Psoas muscle (tissue), 8 donors: Measurements from ENCODE around the gene PIP5KL1. TPM values are rescaled to one million over a fixed set of nuclear protein-coding genes. Genes with fewer than 3 reads are reported as not detected.
A peak's percentile ranks its signal among the peaks of the same experiment; 100 is the strongest.
"Not testable (repeated sequence)": the region's sequence is repeated elsewhere in the genome, so short reads cannot be mapped to it uniquely, and the experiment has no call there.

Experiments used
- ATAC-seq, 4 donors: fragments of 200-7000 bp; cut with Tn5 transposase; one replicate each; pipeline ENCODE4 v1.9.1; 2020; ENCODE audit warnings: moderate library complexity in 3 of 4, mild to moderate bottlenecking in 2 of 4
- DNase-seq, 2 donors: peaks; one replicate each; pipeline ENCODE4 v3.0.0-alpha.2; 2020
- H3K27ac ChIP-seq: fragments of 200-600 bp; one replicate; pipeline ENCODE4 v1.8.0; 2022
- H3K27me3 ChIP-seq, 3 donors: fragments of 200-600 bp in 1 of 3; one replicate each; pipeline versions ENCODE4 v1.6.1 to v1.8.0; 2013 to 2022; ENCODE audit warnings: low read length in 2 of 3, mild to moderate bottlenecking in 2 of 3, moderate library complexity in 1 of 3; ENCODE audit not compliant: insufficient read depth in 3 of 3
- H3K36me3 ChIP-seq, 2 donors: fragments of 200-600 bp in 1 of 2; one replicate each; pipeline versions ENCODE4 v1.6.1 to v1.8.0; 2013 to 2022; ENCODE audit warnings: low read depth in 1 of 2, mild to moderate bottlenecking in 1 of 2, moderate library complexity in 1 of 2; ENCODE audit not compliant: insufficient read depth in 1 of 2
- H3K4me1 ChIP-seq: fragments of 200-600 bp; one replicate; pipeline ENCODE4 v1.8.0; 2022
- H3K4me3 ChIP-seq: fragments of 200-600 bp; one replicate; pipeline ENCODE4 v1.8.0; 2022; ENCODE audit warnings: mild to moderate bottlenecking
- H3K9me3 ChIP-seq: fragments of 200-600 bp; one replicate; pipeline ENCODE4 v1.8.0; 2022
- WGBS, 3 donors: extraction: QIAGEN DNeasy Blood & Tissue Kit; methylation state at CpG; one replicate each; pipeline versions ENCODE4 v1.1.6 to v1.1.7; 2013; 5-methylcytosine and 5-hydroxymethylcytosine counted together
- intact Hi-C, 2 donors: fragments of 100-400 bp; cut with DNase I; formaldehyde crosslinking; loops; one replicate each; pipeline versions ENCODE4 v1.11.0 to v1.14.2; 2022
- polyA plus RNA-seq, 3 donors: library from polyadenylated mRNA; stranded (reverse); fragments of 200-250 nt; gene quantifications; one replicate each; pipeline ENCODE4 v1.2.3, GENCODE V29; 2013
- total RNA-seq, 4 donors: library from RNA; stranded (reverse); fragmentation: NEBNext Ultra II Directional in 2 of 4; extraction: Animal tissue kit (Norgen Biotek cat#: 25700) in 2 of 4; gene quantifications; one replicate each; pipeline versions ENCODE4 v1.2.1 to v1.2.4, GENCODE V29; 2021 to 2023
- TF ChIP-seq, protein P1 (sequence below): fragments of 200-600 bp; IDR thresholded peaks from one replicate; pipeline ENCODE4 v1.8.0; 2022; ENCODE audit warnings: antibody characterized with exemption
- donor health status: healthy with polysubstance abuse.
- donor health status: DM: no; HTN: no; CAD: no; lungs with moderate emphysema.
- donor health status: Bipolar disorder and iron deficiency.
- donor health status: healthy.
- donor health status: DM: yes; HTN: yes; CAD: no.
- donor health status: DM: no; HTN: no; CAD: no.
- donor health status: DM: no; HTN: no; CAD: no.
- donor health status: DM: yes; HTN: yes; CAD: no.

PIP5KL1 gene
- total and polyA plus RNA-seq, 7 donors: 0.05 to 0.44 (median 0.26) TPM; not detected in 3

DNA sequence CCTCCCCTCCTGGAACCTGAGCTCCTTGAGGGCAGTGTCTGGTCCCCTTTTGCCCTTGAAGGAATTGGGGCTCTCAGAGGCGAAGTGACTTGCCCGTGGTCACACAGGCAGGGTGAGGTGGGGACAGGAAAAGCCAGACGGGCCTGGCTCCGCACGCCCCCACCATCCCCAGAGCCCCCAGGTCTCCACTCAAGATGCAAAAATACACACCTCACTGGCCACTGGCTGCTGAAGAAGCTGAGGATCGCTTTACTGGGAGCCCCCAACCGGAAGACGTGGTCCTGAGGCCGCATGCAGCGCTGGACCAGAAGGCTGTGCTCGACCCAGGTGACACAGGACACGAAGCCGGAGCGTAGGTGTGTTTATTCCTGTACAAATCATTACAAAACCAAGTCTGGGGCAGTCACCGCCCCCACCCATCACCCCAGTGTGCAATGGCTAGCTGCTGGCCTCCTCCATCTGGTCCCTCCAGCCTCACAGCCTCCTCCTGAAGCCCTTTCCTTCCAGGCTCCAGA is 45.5 kb downstream of the PIP5KL1 start:
- Histone ChIP-seq H3K4me1 (peaks cover 13% of the 10 kb centered on the region), H3K27me3 (no peaks in the 10 kb centered on the region), H3K36me3 (peaks cover 6 to 49% of the 10 kb centered on the region in 2 donors), H3K27ac (peak overlapping the region; percentile 36), H3K4me3 (no peak overlapping the region), H3K9me3 (no peaks in the 10 kb centered on the region)
- 68 to 76% (median 75%) methylated on average over 15 of the region's 15 CpGs for WGBS, 3 donors
- intact Hi-C loops: no loop called here
- ATAC-seq: no peak
- TF ChIP-seq, protein P1, sequence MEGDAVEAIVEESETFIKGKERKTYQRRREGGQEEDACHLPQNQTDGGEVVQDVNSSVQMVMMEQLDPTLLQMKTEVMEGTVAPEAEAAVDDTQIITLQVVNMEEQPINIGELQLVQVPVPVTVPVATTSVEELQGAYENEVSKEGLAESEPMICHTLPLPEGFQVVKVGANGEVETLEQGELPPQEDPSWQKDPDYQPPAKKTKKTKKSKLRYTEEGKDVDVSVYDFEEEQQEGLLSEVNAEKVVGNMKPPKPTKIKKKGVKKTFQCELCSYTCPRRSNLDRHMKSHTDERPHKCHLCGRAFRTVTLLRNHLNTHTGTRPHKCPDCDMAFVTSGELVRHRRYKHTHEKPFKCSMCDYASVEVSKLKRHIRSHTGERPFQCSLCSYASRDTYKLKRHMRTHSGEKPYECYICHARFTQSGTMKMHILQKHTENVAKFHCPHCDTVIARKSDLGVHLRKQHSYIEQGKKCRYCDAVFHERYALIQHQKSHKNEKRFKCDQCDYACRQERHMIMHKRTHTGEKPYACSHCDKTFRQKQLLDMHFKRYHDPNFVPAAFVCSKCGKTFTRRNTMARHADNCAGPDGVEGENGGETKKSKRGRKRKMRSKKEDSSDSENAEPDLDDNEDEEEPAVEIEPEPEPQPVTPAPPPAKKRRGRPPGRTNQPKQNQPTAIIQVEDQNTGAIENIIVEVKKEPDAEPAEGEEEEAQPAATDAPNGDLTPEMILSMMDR: no peak
- no peak for DNase-seq

DNA sequence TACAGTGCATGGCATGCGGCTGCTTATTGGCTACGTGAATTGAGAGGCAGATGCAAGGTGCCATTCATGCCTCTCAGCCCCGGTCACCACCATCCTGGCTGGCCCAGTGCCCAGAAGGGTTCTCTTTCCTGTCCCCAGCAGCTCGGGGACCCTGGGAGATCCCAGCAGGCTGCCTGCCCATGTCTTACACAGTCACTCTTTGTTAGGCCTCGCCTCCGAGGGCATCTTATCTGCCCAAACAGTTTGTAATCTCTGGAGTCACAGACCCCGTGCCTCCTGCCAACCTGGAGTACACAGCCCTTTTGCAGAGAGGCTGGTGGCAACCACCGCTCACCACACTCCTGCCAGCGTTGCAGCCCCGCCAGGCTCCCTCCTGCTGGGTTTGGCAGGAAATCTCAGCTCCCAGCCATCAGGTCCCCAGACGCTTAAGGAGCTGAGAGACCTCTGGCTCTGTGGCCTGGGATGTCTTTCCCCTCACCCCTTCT is 46.1 kb downstream of the PIP5KL1 start:
- no peak overlapping the region for H3K4me3 ChIP-seq
- peaks cover 6 to 44% of the 10 kb centered on the region in 2 donors for H3K36me3 ChIP-seq
- peaks cover 13% of the 10 kb centered on the region for H3K4me1 ChIP-seq
- peak overlapping the region; percentile 36 for H3K27ac ChIP-seq
- 15 to 36% (median 17%) methylated on average over 11 of the region's 11 CpGs for WGBS, 3 donors
- intact Hi-C loops: no loop called here
- ATAC-seq: peak; percentile 49 to 64 (median 51)
- DNase-seq: peak; percentile 57 to 75
- TF ChIP-seq, protein P1: no peak
- H3K9me3 ChIP-seq: no peaks in the 10 kb centered on the region
- no peaks in the 10 kb centered on the region for H3K27me3 ChIP-seq

DNA sequence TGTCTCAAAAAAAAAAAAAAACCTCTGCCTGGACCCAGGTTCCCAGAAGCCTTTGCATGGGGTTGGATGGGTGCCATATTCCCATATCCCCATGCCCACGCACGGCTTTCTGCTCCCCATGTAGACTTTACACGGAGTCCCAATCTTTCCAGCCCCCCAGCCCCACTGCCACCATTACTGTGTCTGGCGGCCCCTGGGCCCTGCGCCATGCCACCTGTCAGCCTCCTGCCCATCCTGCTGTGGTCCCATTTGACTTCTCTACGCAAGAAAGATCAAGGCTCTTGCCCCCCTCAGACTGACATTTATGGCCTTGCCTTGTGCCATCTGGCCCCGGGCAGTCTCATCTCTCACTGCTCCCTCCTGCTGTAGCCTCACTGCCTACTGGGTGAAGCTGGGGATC is 46.6 kb downstream of the PIP5KL1 start:
- Histone ChIP-seq H3K27ac (no peak overlapping the region), H3K27me3 (no peaks in the 10 kb centered on the region), H3K36me3 (peaks cover 6 to 41% of the 10 kb centered on the region in 2 donors), H3K4me3 (no peak overlapping the region), H3K9me3 (no peaks in the 10 kb centered on the region), H3K4me1 (peaks cover 13% of the 10 kb centered on the region)
- TF ChIP-seq, protein P1: no peak
- no peak for DNase-seq
- intact Hi-C loops: no loop called here
- ATAC-seq: peak in 1 of 4 donors; percentile 3
- WGBS, 3 donors: 53 to 67% (median 65%) methylated on average over 7 of the region's 7 CpGs

DNA sequence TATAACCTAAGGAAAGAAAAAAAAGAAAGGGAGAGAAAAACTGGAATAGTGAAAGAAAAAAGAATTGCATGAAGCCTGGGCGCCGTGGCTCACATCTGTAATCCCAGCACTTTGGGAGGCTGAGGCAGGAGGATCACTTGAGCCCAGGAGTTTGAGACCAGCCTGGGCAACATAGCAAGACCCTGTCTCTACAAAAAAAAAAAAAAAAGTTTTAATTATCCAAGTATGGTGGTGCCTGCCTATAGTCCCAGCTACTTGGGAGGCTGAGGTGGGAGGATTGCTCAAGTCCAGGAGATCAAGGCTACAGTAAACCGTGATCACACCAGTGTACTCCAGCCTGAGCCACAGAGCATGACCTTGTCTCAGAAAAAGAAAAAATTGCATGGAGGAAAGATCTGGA is 48.9 kb downstream of the PIP5KL1 start:
- ATAC-seq, H3K27me3 ChIP-seq, H3K4me3 ChIP-seq, intact Hi-C loops, DNase-seq, H3K27ac ChIP-seq, H3K9me3 ChIP-seq: not testable (repeated sequence)
- Histone ChIP-seq H3K36me3 (peaks cover 6 to 20% of the 10 kb centered on the region in 2 donors), H3K4me1 (peaks cover 26% of the 10 kb centered on the region)
- WGBS, 3 donors: 88 to 92% (median 89%) methylated on average over 3 of the region's 3 CpGs

DNA sequence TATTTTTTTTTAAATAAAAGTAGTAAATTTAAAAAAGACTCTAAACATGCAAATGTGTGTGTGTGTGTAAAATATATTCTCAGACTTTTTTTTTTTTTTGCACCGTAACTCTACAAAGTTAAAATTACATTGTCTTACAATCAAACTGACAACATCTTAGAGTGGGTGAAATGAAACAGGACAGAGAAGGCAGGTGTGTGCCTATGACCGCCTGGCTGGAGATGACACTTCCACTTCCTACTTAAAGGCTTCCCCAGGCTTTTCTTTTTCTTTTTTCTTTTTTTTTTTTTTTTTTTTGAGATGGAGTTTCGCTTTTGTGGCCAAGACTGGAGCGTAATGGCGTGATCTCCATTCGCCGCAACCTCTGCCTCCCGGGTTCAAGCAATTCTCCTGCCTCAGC is 50.4 kb downstream of the PIP5KL1 start:
- 74 to 80% (median 77%) methylated on average over 8 of the region's 8 CpGs for WGBS, 3 donors
- H3K9me3 ChIP-seq: no peaks in the 10 kb centered on the region
- DNase-seq (no peak), ATAC-seq (no peak)
- H3K4me1 ChIP-seq: peaks cover 29% of the 10 kb centered on the region
- H3K27ac ChIP-seq: no peak overlapping the region
- peaks cover 0 to 5% of the 10 kb centered on the region in 2 donors for H3K36me3 ChIP-seq
- intact Hi-C loops: no loop called here
- H3K4me3 ChIP-seq: no peak overlapping the region
- TF ChIP-seq, protein P1: no peak
- no peaks in the 10 kb centered on the region for H3K27me3 ChIP-seq
